SHP77 treated with DMSO at 0.1 percent for 48 hours (cell line): ENCODE measurements around the gene BAX.
A peak's percentile ranks its signal among the peaks of the same experiment; 100 is the strongest.

ENCODE experiments used
- DNase-seq: peaks from one replicate; lab custom pipeline; 2025; lab: John Stamatoyannopoulos, UW

Gene BAX

DNA sequence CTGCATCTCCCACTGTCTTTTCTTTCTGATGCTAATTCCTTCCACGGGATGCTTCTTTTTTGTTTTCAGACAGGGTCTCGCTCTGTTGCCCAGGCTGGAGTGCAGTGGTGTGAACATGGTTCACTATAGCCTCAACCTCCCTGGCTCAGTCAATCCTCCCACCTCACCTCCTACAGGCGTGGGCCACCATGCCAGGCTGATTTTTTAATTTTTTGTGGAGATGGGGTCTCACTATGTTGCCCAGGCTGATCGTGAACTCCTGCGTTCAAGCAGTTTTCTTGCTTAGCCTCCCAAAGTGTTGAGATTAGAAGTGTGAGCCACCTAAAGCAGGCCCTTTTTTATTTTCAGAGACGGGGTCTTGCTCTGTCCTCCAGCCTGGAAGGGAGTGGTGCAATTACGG, 33.6 kb downstream of the BAX start:
- no peak for DNase-seq

DNA sequence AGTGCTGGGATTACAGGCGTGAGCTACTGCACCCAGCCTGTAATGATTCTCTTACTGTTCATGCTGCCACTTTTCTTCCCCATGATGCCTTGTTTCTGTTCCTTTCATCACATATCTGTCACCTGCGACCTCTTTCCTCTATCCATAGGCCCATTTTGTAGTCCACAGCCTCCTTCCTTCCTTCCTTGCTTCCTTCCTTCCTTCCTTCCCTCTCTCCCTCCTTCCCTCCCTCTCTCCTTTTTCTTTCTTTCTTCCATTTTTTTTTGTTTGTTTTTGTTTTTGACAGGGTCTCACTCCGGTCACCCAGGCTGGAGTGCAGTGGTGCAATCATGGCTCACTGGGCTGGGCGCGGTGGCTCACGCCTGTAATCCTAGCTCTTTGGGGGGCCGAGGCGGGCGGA, 34.2 kb downstream of the BAX start:
- no peak for DNase-seq

DNA sequence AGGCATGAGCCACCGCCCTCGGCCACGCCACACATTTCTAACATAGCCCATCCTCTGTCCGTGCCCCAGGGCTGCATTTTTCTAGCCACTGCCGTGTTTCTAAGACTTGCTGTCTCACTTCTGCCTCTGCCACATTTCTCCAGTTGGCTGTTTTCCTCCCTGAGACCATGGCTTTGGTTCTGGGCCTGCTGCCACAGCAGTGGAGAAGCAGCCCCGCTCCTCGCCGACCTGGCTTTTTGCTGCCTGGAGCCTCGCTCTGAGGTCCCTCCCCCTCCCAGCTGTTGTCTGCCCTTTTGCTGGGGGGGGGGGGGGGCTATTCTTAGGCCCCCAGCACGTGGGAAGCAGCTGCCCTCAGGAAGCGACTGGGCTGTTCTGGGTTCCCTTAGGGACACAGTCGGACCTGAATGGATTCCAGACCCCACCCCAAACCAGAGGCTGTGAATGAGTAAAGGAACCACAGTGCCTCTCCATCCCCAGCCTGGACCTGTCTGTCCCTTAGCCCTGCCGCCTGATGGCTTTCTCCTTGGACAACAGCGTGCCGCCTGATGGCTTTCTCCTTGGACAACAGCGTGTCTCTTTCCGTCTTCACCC, 35.1 kb downstream of the BAX start:
- no peak for DNase-seq

DNA sequence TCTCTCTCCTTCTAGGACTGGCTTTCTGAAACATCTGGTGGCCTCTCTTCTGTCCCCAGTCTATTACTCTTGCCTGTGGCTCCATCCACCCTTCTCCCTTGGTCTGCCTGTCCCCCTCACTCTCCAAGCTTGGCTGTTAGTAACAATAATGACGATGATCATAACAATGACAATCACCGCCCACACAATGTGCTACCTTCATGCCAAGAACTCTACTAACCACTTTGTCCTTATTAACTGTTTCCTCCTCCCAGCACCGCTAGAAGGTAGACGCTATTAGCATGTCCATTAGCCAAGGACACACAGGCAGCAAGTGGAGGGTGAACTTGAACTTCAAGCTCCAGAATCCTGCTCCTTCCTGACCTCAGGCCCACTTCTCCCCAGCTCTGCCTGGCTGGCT, 35.7 kb downstream of the BAX start:
- no peak for DNase-seq

DNA sequence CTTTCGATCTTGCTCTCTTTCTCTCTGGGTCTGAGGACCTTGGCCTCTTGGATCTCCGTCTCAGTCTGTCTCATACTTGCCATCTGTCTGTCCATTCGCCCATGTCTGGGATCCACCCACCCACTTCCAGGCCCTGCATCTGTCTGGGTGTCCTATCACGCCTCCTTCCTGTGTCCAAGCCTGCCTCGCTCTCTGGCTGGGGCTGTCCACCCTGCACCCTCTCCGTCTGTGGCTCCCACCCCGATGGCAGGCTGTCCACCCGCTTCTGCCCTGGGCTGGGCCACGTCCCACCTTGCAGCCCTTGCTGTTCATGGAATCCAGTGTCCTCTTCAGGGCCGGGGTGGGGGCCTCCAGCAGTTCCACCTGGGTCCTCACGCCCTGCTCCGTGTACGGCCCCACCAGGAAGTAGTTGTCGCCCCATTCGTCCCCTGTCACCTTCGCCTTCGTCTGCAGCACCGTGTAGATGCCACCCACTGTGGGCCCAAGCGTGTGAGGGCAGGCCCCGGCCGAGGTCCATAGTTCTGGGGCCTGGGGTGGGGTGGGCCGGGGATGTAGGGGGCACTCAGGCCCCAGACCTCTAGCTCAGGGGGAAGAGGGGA, 36.4 kb downstream of the BAX start:
- DNase-seq = no peak

DNA sequence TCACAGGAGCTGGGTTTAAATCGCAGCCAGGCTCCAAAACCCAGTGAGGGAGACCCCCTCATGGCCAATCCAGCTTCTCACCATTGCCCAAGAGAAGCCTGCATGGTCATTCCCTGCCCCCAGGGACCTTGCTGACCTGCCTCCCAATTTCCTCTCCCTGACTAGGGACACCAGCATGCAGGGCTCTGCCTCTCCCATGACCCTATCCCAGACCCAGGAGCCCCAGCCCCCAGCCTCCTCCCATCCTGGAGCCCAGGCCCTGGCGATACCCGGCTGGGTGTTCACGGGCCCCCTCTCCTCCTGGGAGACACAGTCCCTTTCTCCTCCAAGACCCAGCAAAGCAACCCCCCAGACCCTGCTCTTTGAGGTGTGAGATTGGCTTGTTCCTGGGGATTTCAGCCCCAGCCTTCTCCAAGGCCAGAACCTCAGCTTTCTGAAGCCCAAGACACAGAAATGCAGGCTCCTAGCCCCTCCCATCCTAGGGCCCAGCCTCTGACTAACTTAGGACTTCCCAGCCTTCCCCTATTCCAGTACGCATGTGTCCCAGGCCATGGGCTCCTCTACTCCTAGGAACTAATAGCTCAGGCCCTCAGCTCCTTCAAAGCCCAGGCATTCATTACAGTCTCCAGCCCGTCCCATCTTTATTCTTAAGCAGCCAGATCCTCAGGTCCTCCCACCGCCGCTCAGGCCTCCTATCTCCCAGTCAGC, 37.4 kb downstream of the BAX start:
- no peak for DNase-seq

DNA sequence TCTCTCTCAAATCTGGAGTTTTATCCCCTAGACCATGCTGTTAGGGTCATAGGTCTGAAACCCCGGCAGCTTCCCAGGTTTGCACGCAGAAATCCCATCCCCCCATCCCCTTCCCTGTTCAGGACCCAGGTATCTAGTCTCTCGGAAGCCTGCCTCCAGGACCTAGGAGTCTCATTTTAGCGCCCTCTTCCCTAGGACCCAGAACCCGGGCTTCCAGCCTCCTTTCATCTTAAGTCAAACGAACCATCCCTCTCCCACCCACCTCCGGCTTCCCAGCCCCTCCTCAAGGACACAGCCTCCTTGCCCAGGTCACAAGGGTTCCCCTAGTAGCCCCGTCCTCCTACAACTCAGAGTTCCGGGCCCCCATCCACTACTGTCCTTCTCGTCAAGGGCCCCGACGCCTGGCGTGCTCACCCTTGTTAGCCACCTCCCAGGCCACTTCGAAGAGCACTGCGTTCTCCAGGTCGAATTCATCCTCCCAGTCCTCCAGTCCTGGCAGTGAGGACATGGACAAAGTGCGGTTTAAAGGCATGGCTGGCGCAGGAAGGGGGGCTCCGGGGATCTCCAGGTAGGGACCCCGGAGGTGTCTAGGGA, 38.0 kb downstream of the BAX start:
- DNase-seq = no peak

DNA sequence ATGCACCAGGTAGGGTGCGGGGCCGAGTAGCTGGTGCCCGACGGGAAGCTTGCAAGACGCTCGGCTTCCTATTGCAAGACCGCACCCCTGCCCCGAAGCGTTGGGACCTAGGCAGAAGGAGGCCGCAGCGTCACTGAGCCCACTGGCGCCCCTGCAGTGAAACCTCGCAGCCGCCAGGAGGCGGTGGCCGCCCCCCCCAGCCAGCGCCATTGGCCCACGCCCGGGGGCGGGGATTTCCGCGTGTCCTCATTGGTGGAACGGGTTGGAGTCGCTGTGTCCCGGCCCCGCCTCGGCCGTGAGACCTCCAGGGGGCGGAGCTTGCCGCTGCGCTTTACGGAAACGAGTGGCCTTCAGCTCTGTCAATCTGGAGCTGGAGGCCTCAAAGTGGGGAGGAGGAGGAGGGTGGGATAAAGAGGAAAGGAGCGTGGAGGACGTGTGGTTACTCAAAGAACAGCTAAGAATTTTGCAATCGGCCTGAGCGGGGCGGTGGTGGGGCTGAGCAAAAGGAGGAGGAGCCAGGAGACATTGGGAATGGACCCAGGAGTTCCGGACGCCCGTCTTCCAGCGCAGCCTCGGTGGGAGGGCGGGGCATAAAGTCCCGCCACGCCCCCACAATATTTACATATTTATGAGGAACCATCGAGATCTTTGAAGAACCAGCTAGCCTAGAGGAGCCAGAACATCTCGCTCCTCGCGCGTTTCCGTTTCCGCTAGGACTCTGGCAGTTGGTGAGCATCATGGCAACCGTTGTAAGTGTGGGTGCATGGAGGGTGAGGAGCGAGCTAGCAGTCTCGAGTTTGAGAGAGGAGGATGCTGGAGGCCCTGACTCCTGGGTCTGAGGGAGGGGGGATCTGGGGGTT, 38.7 kb downstream of the BAX start, which contains the start of the genes GYS1 and RUVBL2:
Gene GYS1, minus strand, starts transcription at position 135 of the 860 bp plus-strand sequence. CDS start 197 bp downstream, outside the sequence.
Gene RUVBL2, plus strand, starts transcription at position 713 of the 860 bp plus-strand sequence. Its CDS starts 25 bp downstream, at position 738.
- DNase-seq = peak; percentile 97

DNA sequence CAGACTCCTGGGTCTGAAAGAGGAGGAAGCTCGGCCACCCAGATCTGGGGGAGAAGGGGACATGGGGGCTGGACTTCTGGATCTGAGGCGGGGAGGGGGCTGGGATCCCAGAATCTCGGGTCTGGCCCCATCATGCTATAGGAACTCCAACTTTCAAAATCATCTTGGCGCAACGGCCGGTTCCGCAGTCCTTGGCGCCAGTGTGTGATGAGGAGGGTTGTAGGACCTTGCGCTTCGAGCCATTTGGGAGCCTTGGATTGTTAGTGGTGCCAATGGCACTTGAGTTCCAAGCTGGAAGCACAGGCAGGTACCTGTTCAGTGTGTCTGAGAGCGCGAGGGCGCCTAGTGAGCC, 39.3 kb downstream of the BAX start:
- DNase-seq = no peak

DNA sequence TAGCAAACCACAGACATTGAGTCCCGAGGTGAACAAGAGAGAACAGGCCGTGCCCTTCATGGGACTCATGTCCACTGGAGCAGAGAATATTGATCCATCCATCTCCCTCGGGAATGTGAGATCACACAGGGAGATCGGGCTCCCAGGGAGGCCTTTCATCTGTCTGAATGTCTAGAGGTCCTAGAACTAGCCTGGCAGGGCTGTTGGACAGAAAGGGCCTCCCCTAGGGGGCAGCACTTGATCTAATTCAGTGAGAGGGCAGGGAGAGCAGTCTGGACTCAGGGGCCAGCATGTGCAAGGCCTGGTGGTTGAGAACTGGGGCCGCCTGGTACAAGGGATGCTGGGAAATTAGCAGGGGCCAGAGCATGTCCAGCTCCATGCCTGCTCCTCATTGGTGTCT, 43.3 kb downstream of the BAX start:
- DNase-seq = peak; percentile 30

DNA sequence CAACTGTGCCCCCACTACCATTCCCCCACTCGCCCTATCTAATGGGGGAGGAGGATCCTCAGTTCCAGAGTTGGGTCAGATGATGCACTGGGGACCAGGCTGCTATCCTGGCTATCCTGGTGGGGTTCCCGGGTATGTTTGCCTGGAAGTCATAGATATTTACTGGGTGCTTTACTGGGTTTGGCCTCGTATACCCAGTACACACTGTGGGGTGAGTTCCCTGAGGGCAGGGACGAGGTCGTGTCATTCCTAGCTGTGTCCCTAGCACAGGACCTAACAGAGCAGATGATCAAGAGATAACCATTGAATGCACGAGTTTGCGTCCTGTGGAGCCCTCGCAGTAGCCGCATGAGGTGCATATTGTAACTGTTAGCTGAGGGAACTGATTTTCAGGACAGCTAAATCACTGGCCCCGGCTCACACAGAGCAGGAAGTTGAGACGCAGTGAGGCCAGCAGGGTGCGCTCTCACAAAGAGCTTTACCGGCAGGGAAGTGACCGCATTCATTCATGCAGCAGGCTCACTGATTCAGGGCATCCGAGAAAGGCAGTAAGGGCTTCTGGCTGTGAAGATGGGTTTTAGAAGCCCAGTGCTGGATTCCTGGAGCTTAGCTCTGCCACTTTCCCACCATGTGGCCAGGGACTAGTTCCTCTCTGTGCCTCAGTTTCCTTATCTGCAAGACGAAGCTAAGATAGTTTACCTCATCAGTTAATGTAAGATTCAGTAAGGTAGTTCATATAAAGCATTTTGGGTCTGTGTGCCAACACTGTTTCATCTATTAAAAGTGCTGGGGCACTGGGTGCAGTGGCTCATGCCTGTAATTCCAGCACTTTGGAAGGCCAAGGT, 45.0 kb downstream of the BAX start:
- DNase-seq = peak; percentile 28

DNA sequence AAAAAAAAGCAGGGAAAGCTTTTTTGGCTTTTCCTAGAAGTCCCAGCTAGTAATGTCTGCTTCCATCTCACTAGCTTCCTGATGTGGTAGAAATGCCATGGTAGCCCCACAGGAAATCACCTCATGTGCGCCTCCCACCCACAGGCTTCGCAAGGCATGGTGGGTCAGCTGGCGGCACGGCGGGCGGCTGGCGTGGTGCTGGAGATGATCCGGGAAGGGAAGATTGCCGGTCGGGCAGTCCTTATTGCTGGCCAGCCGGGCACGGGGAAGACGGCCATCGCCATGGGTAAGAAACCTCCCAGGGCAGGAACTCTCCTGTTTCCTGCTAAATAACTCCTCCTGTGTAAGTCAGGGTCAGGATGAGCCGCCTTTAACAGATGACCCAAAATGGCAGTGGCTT, 49.5 kb downstream of the BAX start:
- no peak for DNase-seq

DNA sequence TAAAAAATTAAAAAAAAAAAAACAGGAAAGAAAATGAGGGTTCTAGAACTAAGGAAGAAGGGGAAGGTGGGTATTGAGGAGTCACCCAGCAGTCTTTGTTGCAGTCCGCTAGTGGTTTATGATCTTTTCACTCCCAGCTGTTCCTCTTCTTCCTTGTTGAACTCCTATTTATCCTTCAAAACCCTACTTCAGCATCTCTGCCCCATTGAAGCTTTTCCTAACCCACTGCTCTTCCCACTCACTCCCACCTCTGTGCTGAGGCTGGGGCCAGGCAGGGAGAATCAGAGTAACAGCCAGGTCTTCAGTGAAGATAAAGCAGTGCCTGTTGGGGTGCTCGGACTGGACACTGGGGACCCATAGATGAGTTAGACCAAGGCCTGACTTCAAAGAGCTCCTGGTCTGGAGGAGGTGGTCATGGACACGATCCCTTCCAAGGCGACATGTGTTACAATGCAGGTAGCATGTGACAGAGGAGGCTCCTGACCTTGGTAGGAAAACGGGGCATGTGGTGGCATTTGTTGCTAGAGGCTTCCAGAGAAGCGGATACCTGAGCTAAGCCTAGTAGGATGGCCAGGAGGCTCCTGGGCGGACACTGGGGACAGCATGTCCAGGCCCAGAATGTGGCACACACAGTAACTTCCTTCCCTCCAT, 50.4 kb downstream of the BAX start:
- DNase-seq = no peak

DNA sequence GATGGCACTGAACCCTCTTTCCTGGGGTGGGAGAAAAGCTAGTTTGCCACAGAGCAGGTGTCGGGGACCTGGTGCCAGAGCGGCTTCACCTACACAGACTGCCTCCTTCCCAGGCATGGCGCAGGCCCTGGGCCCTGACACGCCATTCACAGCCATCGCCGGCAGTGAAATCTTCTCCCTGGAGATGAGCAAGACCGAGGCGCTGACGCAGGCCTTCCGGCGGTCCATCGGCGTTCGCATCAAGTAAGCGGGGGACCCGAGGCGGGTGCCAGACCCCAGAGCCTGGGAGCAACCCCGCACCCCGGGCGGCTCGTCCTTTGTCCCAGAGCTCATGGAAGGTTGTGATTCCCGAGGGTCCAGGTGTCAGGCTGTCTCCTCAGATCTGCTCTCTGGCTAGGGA, 52.2 kb downstream of the BAX start:
- DNase-seq = no peak

DNA sequence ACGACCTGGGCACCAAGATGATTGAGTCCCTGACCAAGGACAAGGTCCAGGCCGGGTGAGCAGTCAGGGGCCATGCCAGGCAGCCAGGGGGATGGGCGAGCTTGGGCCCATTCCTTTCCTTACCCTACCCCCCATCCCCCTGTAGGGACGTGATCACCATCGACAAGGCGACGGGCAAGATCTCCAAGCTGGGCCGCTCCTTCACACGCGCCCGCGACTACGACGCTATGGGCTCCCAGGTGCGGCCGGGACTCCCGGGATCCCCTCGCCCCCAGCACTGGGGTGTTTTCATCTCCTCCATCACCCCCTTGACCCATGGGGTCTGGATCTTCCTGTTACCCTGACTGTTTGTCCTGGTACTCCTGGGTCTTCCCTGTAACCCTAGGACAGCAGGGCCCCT, 55.2 kb downstream of the BAX start:
- DNase-seq = no peak

DNA sequence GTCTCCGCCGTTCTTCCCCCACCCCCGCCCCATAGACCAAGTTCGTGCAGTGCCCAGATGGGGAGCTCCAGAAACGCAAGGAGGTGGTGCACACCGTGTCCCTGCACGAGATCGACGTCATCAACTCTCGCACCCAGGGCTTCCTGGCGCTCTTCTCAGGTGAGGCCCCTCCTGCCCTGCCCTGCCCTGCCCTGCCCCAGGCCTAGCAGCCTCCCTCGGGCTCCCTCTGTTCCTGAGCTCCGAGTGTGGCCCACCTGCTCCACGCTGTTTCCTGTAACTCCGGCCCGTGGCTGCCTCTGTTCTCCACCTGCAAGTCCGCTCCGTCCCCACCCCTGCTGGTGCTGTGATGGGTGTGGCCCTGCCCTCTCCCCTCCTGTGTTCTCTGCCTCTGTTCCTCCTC, 55.8 kb downstream of the BAX start:
- DNase-seq = no peak

DNA sequence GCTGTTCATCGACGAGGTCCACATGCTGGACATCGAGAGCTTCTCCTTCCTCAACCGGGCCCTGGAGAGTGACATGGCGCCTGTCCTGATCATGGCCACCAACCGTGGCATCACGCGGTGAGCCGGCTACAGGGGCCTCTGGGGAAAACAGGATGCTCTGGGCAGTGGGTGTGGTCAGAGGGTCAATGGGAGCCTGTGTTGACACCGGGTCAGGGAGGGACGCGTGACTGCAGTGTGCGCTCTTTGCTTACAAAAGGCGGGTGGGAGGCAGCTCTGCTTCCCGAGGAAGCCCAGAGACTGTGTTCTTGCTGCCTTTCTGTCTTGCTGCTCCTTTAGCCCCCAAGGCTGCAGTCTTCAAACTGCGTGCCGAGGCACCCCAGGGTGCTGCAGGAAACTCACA, 56.5 kb downstream of the BAX start:
- no peak for DNase-seq
